ENCODE results near the gene LRP8. TPM values are rescaled to one million over a fixed set of nuclear protein-coding genes. Genes with fewer than 3 reads are reported as not detected.

The LRP8 gene
- total RNA-seq, 1 experiment from 2014 or later = 28.6 TPM

GRCh38 chr1:53331446-53332185, 3.7 kb upstream of the LRP8 start:
- Histone ChIP-seq H3K9me3 (ENCODE audit: control insufficient read depth, insufficient read depth, low read depth, low read length) (no peaks in the 10 kb centered on the region), H3K36me3 (ENCODE audit: control insufficient read depth, insufficient read depth, low read length) (no peaks in the 10 kb centered on the region), H3K27me3 (ENCODE audit: control insufficient read depth, insufficient read depth, low read length) (peaks cover 5% of the 10 kb centered on the region; the same call in 1 of the 2 replicates), H3K4me1 (ENCODE audit: control insufficient read depth, insufficient read depth, low read length) (no peaks in the 10 kb centered on the region), H3K4me3 (ENCODE audit: low read depth in 2 of 2, low read length in 2 of 2) (no peak overlapping the region), H3K27ac (ENCODE audit: low read length) (no peak overlapping the region)
- ChIA-PET CTCF (no interaction called here), POLR2A (no interaction called here)
- no peak for ATAC-seq
- DNase-seq (ENCODE audit: low read depth, low spot score) = no peak
- no TSS peak for BruUV-seq (replicated peaks)
- TF ChIP-seq POLR2AphosphoS5 (IDR thresholded peaks at IDR 0.05; ENCODE audit: low read depth, low read length) (no peak), TCF7L2 (IDR thresholded peaks at IDR 0.05; ENCODE audit: low read depth, low read length) (no peak), CTCF (IDR thresholded peaks at IDR 0.05) (no peak), SIN3A (IDR thresholded peaks at IDR 0.05; ENCODE audit: borderline replicate concordance, insufficient read depth, low read depth, low read length) (no peak), REST (IDR thresholded peaks at IDR 0.05; ENCODE audit: insufficient read depth in 1 of 2, low read depth in 2 of 2, low read length in 1 of 2) (no peak)
- intact Hi-C loops (cut with micrococcal nuclease; ENCODE audit: unreplicated experiment) = no loop called here
- in situ Hi-C loops (cut with HindIII; ENCODE audit: low pct_unique_long_range_greater_than_20kb, low sequenced_read_pairs) = no loop called here

- TF ChIP-seq SIN3A (IDR thresholded peaks at IDR 0.05; ENCODE audit: borderline replicate concordance, insufficient read depth, low read depth, low read length) = no peak
- Histone ChIP-seq H3K4me1 (ENCODE audit: control insufficient read depth, insufficient read depth, low read length) (no peaks in the 10 kb centered on the region), H3K4me3 (ENCODE audit: low read depth in 2 of 2, low read length in 2 of 2) (no peak overlapping the region), H3K27me3 (ENCODE audit: control insufficient read depth, insufficient read depth, low read length) (peaks cover 3% of the 10 kb centered on the region; the same call in 1 of the 2 replicates), H3K9me3 (ENCODE audit: control insufficient read depth, insufficient read depth, low read depth, low read length) (no peaks in the 10 kb centered on the region), H3K36me3 (ENCODE audit: control insufficient read depth, insufficient read depth, low read length) (no peaks in the 10 kb centered on the region), H3K27ac (ENCODE audit: low read length) (no peak overlapping the region)
- ATAC-seq = no peak
- ChIA-PET POLR2A (no interaction called here), CTCF (no interaction called here)
- in situ Hi-C loops (cut with HindIII; ENCODE audit: low pct_unique_long_range_greater_than_20kb, low sequenced_read_pairs) = no loop called here
- intact Hi-C loops (cut with micrococcal nuclease; ENCODE audit: unreplicated experiment) = no loop called here
- no TSS peak for BruUV-seq (replicated peaks)
- no peak for DNase-seq (ENCODE audit: low read depth, low spot score)
Observed at GRCh38 chr1:53330819-53331218, 2.9 kb upstream of the LRP8 start.
